SK-N-SH (cell line): Measurements from ENCODE around the gene CIDEA. TPM values are rescaled to one million over a fixed set of nuclear protein-coding genes. Genes with fewer than 3 reads are reported as not detected.

Experiments used
- CTCF ChIA-PET: fragments of 300-600, 350-600 bp; formaldehyde crosslinking; extraction: SDS; loops from one replicate; lab custom pipeline; 2021; lab: Yijun Ruan, JAX
- POLR2A ChIA-PET: fragments of 350-600 bp; sonication (Branson Sonifier 250); formaldehyde crosslinking; extraction: SDS; loops from one replicate; lab custom pipeline; 2020; ENCODE audit warnings: antibody characterized with exemption, inconsistent platforms; lab: Yijun Ruan, JAX
- DNase-seq: peaks from one replicate; pipeline ENCODE4 v3.0.0; 2012
- H2AFZ ChIP-seq: fragments of 200-600 bp; sonication (generic); 2 replicates; pipeline ENCODE4 v1.8.1; 2016; ENCODE audit warnings: antibody characterized with exemption, mild to moderate bottlenecking, low read depth
- H3F3A ChIP-seq: fragments of 200-600 bp; sonication (generic); replicated peaks from 2 replicates; pipeline ENCODE3; 2016; ENCODE audit warnings: antibody characterized with exemption, mild to moderate bottlenecking; ENCODE audit not compliant: insufficient read depth
- H3K27ac ChIP-seq, 2 experiments: fragments of 200-500 bp in 1 of 2; fragments of 200-600 bp in 1 of 2; sonication (Bioruptor generic) in 1 of 2; sonication (generic), shearing (Covaris generic) in 1 of 2; 2 replicates each; pipeline versions ENCODE4 v1.5.1 to v1.6.1; 2014 to 2016; ENCODE audit warnings: low read depth in 2 of 2, inconsistent platforms in 1 of 2, low read length in 1 of 2, mild to moderate bottlenecking in 1 of 2, mixed read lengths in 1 of 2
- H3K27me3 ChIP-seq: fragments of 200-600 bp; sonication (generic), shearing (Covaris generic); 2 replicates; pipeline ENCODE4 v1.6.1; 2016; ENCODE audit warnings: mixed run types; ENCODE audit not compliant: insufficient read depth
- H3K36me3 ChIP-seq, 2 experiments: fragments of 200-500 bp in 1 of 2; fragments of 200-600 bp in 1 of 2; sonication (Bioruptor generic) in 1 of 2; sonication (generic) in 1 of 2; replicated peaks in 1 of 2; 2 replicates each; pipeline versions ENCODE3 to v1.5.1; 2014 to 2016; ENCODE audit warnings: low read length in 1 of 2, mild to moderate bottlenecking in 1 of 2; ENCODE audit not compliant: insufficient read depth in 2 of 2, control insufficient read depth in 1 of 2
- H3K4me1 ChIP-seq, 2 experiments: fragments of 200-500 bp in 1 of 2; fragments of 200-600 bp in 1 of 2; sonication (Bioruptor generic) in 1 of 2; sonication (generic), shearing (Covaris generic) in 1 of 2; 2 replicates each; pipeline versions ENCODE4 v1.5.1 to v1.6.1; 2014 to 2016; ENCODE audit warnings: low read depth in 1 of 2, low read length in 1 of 2, mixed run types in 1 of 2; ENCODE audit not compliant: insufficient read depth in 2 of 2, control insufficient read depth in 1 of 2
- H3K4me2 ChIP-seq: fragments of 200-600 bp; sonication (generic), shearing (Covaris generic); 2 replicates; pipeline ENCODE4 v1.6.1; 2017; ENCODE audit warnings: mixed run types
- H3K4me3 ChIP-seq, 2 experiments: fragments of 200-500 bp in 1 of 2; fragments of 200-600 bp in 1 of 2; sonication (Bioruptor generic) in 1 of 2; sonication (generic), shearing (Covaris generic) in 1 of 2; 2 replicates each; pipeline versions ENCODE4 v1.5.1 to v1.8.1; 2014 to 2016; ENCODE audit warnings: low read depth in 2 of 2, inconsistent platforms in 1 of 2, low read length in 1 of 2, mild to moderate bottlenecking in 1 of 2, mixed read lengths in 1 of 2, moderate library complexity in 1 of 2
- H3K79me2 ChIP-seq: fragments of 200-600 bp; sonication (generic); 2 replicates; pipeline ENCODE4 v1.8.1; 2017; ENCODE audit warnings: mild to moderate bottlenecking; ENCODE audit not compliant: insufficient read depth
- H3K9ac ChIP-seq: fragments of 200-600 bp; sonication (generic); 2 replicates; pipeline ENCODE4 v1.6.1; 2017; ENCODE audit warnings: mixed run types
- H3K9me2 ChIP-seq: fragments of 200-600 bp; sonication (generic); 2 replicates; pipeline ENCODE4 v1.6.1; 2017; ENCODE audit warnings: mixed run types
- H3K9me3 ChIP-seq: fragments of 200-600 bp; sonication (generic); 2 replicates; pipeline ENCODE4 v1.6.1; 2017; ENCODE audit warnings: mixed run types, mild to moderate bottlenecking, moderate library complexity
- H4K20me1 ChIP-seq: fragments of 200-600 bp; sonication (generic); 2 replicates; pipeline ENCODE4 v1.6.1; 2017; ENCODE audit warnings: mild to moderate bottlenecking, mixed run types; ENCODE audit not compliant: insufficient read depth
- CHD2 ChIP-seq: fragments of 150-350 bp; IDR thresholded peaks from 2 replicates; pipeline ENCODE4 v1.6.1; 2018; ENCODE audit warnings: low read length; ENCODE audit not compliant: partially characterized antibody
- FOSL2 ChIP-seq: IDR thresholded peaks from 2 replicates; pipeline ENCODE4 v1.4.0; 2012; ENCODE audit warnings: low read depth, mild to moderate bottlenecking, moderate library complexity, borderline replicate concordance
- FOXJ3 ChIP-seq: sonication (generic); formaldehyde crosslinking; IDR thresholded peaks from 2 replicates; pipeline ENCODE4 v1.5.1; 2020; ENCODE audit warnings: mild to moderate bottlenecking, missing genetic modification reagents
- FOXM1 ChIP-seq: IDR thresholded peaks from 2 replicates; pipeline ENCODE4 v1.4.0; 2012; ENCODE audit warnings: low read depth, mild to moderate bottlenecking
- JUND ChIP-seq: IDR thresholded peaks from 2 replicates; pipeline ENCODE4 v1.4.0; 2012
- NRF1 ChIP-seq: IDR thresholded peaks from 2 replicates; pipeline ENCODE4 v1.6.1; 2012; ENCODE audit warnings: low read depth, mild to moderate bottlenecking, low read length
- POLR2AphosphoS5 ChIP-seq: IDR thresholded peaks from 2 replicates; pipeline ENCODE4 v1.6.1; 2012; ENCODE audit warnings: low read depth, low read length
- RAD21 ChIP-seq: IDR thresholded peaks from 2 replicates; pipeline ENCODE4 v1.6.1; 2012; ENCODE audit warnings: mild to moderate bottlenecking, low read length
- RCOR1 ChIP-seq: fragments of 150-350 bp; IDR thresholded peaks from 2 replicates; pipeline ENCODE4 v1.6.1; 2017; ENCODE audit warnings: antibody characterized with exemption, low read length
- RFX5 ChIP-seq: IDR thresholded peaks from 2 replicates; pipeline ENCODE4 v1.6.1; 2012; ENCODE audit warnings: mild to moderate bottlenecking, improper control_type of control experiment, low read length
- SIN3A ChIP-seq: IDR thresholded peaks from 2 replicates; pipeline ENCODE4 v1.6.1; 2012; ENCODE audit warnings: low read depth, mild to moderate bottlenecking, low read length, moderate library complexity, borderline replicate concordance
- TCF12 ChIP-seq: IDR thresholded peaks from 2 replicates; pipeline ENCODE4 v1.4.0; 2012
- TEAD4 ChIP-seq: IDR thresholded peaks from 2 replicates; pipeline ENCODE4 v1.4.0; 2012; ENCODE audit warnings: mild to moderate bottlenecking, borderline replicate concordance; ENCODE audit not compliant: insufficient read depth
- WGBS: methylation state at CpG from one replicate; pipeline ENCODE4 v1.1.6; 2017; ENCODE audit warnings: low lambda C conversion rate; 5-methylcytosine and 5-hydroxymethylcytosine counted together
- polyA plus RNA-seq, 3 experiments: library from polyadenylated mRNA; depleted of rRNA; stranded (reverse); fragments of >200 nt; gene quantifications; 2 replicates each; pipeline ENCODE4 v1.2.3, GENCODE V29; 2012
- TF ChIP-seq, protein P1 (sequence below): IDR thresholded peaks from 2 replicates; pipeline ENCODE4 v1.4.0; 2012; ENCODE audit warnings: low read depth
- TF ChIP-seq, protein P2 (sequence below): IDR thresholded peaks from 2 replicates; pipeline ENCODE4 v1.6.1; 2012; ENCODE audit warnings: mild to moderate bottlenecking, low read depth, low read length, moderate library complexity

CIDEA gene
- polyA plus RNA-seq, 1 of the 3 experiments (the other 2 are of a cell fraction), result not detected

DNA sequence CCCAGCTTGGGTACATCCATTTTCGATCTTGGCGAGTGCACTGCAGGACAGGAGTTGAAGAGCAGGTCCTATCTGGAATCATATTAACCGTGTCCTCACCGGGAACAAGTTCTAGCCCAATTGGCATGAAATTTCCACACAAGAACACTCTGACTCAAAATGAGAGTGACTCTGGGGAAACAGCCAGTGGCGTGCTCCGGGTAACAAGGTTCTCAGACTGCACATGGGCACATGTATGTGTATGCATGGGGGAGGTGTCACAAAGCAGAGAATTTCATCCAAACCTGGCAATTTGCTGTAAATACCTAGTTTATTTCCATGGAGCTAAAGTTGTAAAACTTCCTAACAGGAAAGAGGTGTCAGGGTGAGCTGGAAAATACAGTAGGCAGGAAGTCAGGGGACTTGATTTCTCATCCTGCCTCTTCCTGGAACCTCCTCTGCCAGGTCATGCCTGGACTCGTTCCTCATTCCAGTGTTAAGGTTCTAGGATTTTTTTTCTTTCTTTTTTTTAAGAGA, 55.6 kb downstream of the CIDEA start:
- ChIA-PET POLR2A (interaction anchor here (0.6 kb wide), 1 partner anchor 26 kb away, joined by 4 read pairs; no protein-coding TSS in a partner anchor), CTCF (interaction anchor here (0.6 to 3.1 kb wide), 2 partner anchors 13 to 18 kb away, joined by 3 to 10 read pairs; no protein-coding TSS in a partner anchor)
- Histone ChIP-seq H3K9ac (peak overlapping the region; percentile 99), H3K4me3 (peak overlapping the region; percentile 71 to 84; a peak in 3 of 4 replicates), H3K27ac (peak overlapping the region in 1 of 2 experiments; percentile 93; a peak in 1 of 4 replicates), H3K27me3 (no peaks in the 10 kb centered on the region), H3K4me1 (peaks cover 3 to 22% of the 10 kb centered on the region in 2 experiments; a peak in 2 of 4 replicates), H3K9me3 (peaks cover 14% of the 10 kb centered on the region), H3K4me2 (peak overlapping the region; percentile 77), H3K9me2 (no peaks in the 10 kb centered on the region), H3F3A (peaks cover 36% of the 10 kb centered on the region), H3K36me3 (peaks cover 19 to 55% of the 10 kb centered on the region in 2 experiments), H4K20me1 (peaks cover 21% of the 10 kb centered on the region; the same call in 1 of the 2 replicates), H2AFZ (no peak overlapping the region), H3K79me2 (peaks cover 77% of the 10 kb centered on the region)
- DNase-seq, result no peak
- TF ChIP-seq, protein P1, sequence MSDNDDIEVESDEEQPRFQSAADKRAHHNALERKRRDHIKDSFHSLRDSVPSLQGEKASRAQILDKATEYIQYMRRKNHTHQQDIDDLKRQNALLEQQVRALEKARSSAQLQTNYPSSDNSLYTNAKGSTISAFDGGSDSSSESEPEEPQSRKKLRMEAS, result no peak
- TF ChIP-seq TCF12, result no peak
- no peak for TF ChIP-seq CHD2
- TF ChIP-seq FOXJ3 (CRISPR knock-in tag), result no peak
- no peak for TF ChIP-seq RCOR1
- no peak for TF ChIP-seq RFX5
- no peak for TF ChIP-seq SIN3A
- TF ChIP-seq TEAD4, result no peak
- TF ChIP-seq JUND, result no peak
- TF ChIP-seq FOSL2, result no peak
- no peak for TF ChIP-seq RAD21
- no peak for TF ChIP-seq NRF1
- TF ChIP-seq FOXM1, result no peak
- WGBS, result 84% methylated on average over 7 of the region's 7 CpGs

DNA sequence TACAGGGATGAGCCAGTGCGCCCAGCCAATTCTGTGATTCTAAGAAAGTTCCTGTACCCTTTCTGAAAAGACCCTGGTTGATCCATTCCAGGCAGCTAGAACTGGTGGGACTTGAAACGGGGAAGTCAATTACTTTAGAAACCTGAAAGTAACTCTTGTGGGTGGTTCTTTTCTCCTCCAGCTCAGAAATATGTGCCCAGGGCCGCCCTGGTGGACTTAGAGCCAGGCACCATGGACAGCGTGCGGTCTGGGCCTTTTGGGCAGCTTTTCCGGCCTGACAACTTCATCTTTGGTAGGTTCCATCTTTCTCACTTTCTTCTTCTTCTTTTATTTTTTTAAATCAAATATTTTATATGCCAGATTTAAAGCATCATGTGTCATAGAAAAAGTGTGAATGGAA, 56.6 kb downstream of the CIDEA start:
- ChIA-PET POLR2A (no interaction called here), CTCF (interaction anchor here (3.1 kb wide), 1 partner anchor 17 kb away, joined by 10 read pairs; no protein-coding TSS in a partner anchor)
- Histone ChIP-seq H3K27me3 (no peaks in the 10 kb centered on the region), H3K27ac (no peak overlapping the region), H3F3A (peaks cover 37% of the 10 kb centered on the region), H3K9me2 (no peaks in the 10 kb centered on the region), H2AFZ (no peak overlapping the region), H3K9ac (no peak overlapping the region), H4K20me1 (peaks cover 27% of the 10 kb centered on the region), H3K4me2 (no peak overlapping the region), H3K36me3 (peaks cover 25 to 66% of the 10 kb centered on the region in 2 experiments), H3K4me1 (peaks cover 3 to 22% of the 10 kb centered on the region in 2 experiments; a peak in 3 of 4 replicates), H3K79me2 (peaks cover 88% of the 10 kb centered on the region), H3K9me3 (peaks cover 14% of the 10 kb centered on the region), H3K4me3 (0 out of 4 replicates have a peak overlapping the region, but pooled peaks of 1 of the 2 experiments have one; percentile 7)
- TF ChIP-seq, protein P2, sequence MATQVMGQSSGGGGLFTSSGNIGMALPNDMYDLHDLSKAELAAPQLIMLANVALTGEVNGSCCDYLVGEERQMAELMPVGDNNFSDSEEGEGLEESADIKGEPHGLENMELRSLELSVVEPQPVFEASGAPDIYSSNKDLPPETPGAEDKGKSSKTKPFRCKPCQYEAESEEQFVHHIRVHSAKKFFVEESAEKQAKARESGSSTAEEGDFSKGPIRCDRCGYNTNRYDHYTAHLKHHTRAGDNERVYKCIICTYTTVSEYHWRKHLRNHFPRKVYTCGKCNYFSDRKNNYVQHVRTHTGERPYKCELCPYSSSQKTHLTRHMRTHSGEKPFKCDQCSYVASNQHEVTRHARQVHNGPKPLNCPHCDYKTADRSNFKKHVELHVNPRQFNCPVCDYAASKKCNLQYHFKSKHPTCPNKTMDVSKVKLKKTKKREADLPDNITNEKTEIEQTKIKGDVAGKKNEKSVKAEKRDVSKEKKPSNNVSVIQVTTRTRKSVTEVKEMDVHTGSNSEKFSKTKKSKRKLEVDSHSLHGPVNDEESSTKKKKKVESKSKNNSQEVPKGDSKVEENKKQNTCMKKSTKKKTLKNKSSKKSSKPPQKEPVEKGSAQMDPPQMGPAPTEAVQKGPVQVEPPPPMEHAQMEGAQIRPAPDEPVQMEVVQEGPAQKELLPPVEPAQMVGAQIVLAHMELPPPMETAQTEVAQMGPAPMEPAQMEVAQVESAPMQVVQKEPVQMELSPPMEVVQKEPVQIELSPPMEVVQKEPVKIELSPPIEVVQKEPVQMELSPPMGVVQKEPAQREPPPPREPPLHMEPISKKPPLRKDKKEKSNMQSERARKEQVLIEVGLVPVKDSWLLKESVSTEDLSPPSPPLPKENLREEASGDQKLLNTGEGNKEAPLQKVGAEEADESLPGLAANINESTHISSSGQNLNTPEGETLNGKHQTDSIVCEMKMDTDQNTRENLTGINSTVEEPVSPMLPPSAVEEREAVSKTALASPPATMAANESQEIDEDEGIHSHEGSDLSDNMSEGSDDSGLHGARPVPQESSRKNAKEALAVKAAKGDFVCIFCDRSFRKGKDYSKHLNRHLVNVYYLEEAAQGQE, result peak; percentile 87
- TF ChIP-seq POLR2AphosphoS5, result no peak
- WGBS, result 94% methylated on average over 5 of the region's 6 CpGs
- no peak for DNase-seq
